ENCODE measurements around the gene CCL24. TPM values are rescaled to one million over a fixed set of nuclear protein-coding genes. Genes with fewer than 3 reads are reported as not detected.
"Not testable (repeated sequence)": the region's sequence is repeated elsewhere in the genome, so short reads cannot be mapped to it uniquely, and the experiment has no call there.

CCL24 gene
- total RNA-seq, 1 donor from 2014 or later: not detected

DNA sequence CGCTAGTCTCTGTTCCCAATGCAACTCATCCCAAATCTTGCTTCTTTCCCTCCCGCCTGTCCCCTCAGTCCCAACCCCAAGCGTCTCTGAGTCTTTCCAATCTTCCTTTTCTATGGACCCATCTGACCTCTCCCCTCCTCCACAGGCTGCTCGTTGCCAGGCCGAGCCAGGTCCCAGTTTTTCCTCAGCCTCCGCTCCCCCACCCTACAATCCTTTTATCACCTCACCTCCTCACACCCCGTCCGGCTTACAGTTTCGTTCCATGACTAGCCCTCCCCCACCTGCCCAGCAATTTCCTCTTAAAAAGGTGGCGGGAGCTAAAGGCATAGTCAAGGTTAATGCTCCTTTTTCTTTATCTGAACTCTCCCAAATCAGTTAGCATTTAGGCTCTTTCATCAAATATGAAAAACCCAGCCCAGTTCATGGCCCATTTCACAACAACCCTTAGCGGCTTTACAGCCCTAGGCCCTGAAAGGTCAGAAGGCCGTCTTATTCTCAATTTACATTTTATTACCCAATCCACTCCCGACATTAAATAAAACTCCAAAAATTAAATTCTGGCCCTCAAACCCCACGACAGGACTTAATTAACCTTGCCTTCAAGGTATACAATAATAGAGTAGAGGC, 32.8 kb downstream of the CCL24 start:
- not testable (repeated sequence) for DNase-seq (ENCODE audit: low read depth)

DNA sequence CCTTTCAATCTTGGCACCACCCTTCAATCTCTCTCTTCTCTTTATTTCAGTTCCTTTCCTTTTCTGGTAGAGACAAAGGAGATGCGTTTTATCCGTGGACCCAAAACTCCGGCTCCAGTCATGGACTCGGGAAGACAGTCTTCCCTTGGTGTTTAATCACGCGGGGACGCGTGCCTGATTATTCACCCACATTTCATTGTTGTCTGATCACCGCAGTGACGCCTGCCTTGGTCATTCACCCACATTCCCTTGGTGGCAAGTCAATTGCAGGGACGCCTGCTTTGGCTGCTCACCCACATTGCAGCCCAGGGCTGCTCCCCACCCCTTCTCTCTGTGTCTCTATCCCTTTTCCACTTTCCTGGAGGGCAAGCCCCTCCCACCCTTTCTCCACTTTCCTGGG, 34.1 kb downstream of the CCL24 start:
- peak; percentile 6 for DNase-seq (ENCODE audit: low read depth)

DNA sequence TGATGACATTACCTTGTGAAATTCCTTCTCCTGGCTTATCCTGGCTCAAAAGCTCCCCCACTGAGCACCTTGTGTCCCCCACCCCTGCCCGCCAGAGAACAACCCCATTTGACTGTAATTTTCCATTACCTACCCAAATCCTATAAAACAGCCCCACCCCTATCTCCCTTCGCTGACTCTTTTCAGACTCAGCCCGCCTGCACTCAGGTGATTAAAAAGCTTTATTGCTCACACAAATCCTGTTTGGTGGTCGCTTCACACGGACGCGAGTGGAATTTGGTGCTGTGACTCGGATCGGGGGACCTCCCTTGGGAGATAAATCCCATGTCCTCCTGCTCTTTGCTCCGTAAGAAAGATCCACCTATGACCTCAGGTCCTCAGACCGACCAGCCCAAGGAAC, 34.6 kb downstream of the CCL24 start:
- not testable (repeated sequence) for DNase-seq (ENCODE audit: low read depth)

DNA sequence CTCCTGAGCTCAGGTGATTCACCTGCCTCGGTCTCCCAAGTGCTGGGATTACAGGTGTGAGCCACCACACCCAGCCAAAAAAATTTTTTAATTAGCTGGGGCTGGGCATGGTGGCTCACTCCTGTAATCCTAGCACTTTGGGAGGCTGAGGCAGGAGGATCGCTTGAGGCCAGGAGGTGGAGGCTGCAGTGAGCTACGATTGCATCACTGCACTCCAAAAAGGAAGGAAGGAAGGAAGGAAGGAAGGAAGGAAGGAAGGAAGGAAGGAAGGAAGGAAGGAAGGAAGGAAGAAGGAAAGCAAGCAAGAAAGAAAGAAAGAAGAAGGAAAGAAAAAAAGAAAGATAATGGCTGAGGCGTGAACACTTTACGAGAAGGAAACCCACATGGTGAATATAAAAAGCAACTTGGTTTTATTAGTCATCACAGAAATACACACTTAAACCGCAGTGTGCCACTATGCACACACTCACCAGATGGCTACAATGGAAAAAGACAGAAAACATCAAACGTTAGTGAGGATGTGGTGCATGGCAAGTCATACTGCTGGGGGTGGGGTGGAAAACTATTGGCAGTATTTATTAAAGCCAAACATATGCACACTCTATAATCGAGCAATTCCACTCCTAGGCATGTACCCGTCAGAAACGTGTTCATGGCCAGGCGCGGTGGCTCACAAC, 37.2 kb downstream of the CCL24 start:
- peak; percentile 42 for DNase-seq (ENCODE audit: low read depth)

DNA sequence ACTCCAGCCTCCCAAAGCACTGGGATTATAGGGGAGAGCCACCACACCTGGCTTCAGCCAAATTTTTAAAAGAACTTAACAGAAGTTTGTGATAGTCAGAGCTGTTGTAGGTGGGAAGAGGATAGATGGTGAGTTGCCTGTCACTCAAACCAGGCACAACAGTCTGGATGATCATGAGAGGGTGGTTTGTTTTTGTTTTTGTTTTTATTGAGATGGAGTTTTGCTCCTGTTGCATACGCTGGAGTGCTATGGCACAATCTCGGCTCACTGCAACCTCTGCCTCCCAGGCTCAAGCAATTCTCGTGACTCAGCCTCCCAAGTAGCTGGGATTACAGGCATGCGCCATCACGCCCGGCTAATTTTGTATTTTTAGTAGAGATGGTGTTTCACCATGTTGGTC, 39.6 kb downstream of the CCL24 start:
- DNase-seq (ENCODE audit: low read depth): not testable (repeated sequence)

DNA sequence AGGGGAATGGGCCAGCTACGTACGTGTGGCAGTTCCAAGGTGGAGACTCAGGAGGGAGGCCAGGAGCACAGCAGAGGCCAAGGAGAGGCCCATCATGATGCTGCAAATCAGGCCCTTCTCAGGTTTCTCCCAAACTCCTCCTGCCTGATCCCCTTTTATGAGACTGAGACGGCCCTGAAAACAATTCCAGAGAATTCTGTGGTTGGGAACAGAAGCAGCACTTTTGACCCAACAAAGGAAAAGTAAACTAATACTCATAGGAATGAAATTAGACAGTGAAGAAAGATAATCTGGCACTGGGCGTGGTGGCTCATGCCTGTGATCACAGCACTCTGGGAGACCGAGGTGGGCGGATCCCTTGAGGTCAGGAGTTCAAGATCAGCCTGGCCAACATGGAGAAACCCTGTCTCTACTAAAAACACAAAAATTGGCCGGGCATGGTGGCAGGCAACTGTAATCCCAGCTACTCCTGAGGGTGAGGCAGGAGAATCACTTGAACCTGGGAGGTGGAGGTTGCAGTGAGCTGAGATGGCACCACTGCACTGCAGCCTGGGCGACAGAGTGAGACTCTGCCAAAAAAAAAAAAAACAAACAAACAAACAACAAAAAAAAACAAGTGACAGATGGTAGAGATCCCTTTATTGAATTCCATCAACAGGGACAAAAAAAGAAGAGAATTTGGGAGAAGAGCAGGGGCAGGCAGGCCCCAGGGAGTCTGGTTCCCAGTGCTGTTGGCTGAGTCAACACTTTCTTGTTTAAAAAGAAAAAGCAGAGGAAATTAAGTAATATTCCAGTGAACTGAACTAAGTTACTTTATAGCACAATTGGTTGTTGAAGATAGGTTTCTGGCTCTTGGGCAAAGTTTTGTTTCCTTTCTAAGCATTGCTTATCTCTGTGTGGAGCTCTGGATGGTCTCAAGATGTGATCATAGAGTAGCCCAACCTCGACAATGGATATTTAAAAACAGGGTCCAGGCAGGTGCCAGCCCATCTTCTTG, 41.2 kb downstream of the CCL24 start, which contains the start of gene CCL26:
CCL26 (minus strand) TSS at position 131 of the 997 bp plus-strand sequence; CDS start at position 96, 35 bp downstream.
- DNase-seq (ENCODE audit: low read depth): peak; percentile 42

DNA sequence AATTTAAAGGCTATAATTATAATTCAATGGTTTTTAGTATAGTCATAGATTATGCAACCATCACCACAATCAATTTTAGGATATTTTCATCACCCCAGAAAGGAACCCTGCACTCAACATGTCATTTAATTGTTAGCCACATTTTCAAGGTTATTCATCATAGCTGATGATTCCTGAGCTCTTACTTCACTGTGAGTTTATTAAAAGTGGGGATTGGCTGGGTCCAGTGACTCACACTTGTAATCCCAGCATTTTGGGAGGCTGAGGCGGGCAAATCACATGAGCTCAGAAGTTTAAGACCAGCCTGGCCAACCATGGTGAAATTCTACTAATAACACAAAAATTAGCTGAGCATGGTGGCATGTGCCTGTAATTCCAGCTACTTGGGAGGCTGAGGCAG, 42.4 kb downstream of the CCL24 start:
- no peak for DNase-seq (ENCODE audit: low read depth)

DNA sequence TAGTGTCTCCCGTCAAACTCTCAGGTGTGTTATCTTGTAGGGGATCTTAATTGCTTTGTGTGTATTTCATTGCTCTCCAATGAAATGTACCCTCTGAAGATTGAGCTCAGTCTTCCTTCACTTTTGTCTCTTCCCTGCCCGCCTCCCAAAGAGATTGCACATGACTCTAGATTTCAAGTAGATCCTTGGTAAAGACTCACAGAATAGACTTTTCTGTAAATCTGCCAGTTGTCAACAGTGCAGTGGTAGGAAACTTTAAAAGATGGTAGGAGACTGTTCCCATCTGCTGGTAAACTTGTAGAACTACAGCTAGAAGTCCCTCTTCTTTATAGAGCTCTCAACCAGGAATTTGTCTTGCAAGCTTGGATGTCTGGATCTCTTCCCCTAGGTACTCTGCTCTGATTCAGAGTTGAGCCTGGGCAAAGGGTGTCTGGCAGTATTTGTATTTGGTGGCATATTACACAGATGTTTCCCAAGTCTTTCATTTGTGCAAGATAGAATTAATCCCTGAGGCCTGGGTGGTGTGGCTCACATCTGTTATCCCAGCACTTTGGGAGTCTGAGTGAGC, 51.2 kb downstream of the CCL24 start:
- peak; percentile 75 for DNase-seq (ENCODE audit: low read depth)

DNA sequence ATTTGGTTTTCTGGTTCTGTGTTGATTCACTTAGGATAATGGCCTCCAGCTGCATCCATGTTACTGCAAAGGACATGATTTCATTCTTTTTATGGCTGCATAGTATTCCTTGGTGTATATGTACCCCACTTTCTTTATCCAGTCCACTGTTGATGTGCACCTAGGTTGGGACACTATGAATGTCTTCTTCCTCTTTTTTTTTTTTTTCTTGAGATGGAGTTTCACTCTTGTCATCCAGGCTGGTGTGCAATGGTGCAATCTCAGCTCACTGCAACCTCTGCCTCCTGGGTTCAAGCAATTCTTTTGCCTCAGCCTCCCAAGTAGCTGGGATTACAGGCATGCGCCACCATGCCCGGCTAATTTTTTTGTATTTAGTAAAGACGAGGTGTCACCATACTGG, 51.8 kb downstream of the CCL24 start:
- not testable (repeated sequence) for DNase-seq (ENCODE audit: low read depth)

Other genes starting within 250 kb of the CCL24 start
- 10.1 and 22.0 TPM in 2 replicates for gene HIP1, start 74.9 kb downstream of the CCL24 start, total RNA-seq
- gene CCL26, start 41.6 kb downstream of the CCL24 start, total RNA-seq: not detected in 2 replicates
- 16.0 and 31.3 TPM in 2 replicates for gene RHBDD2, start 65.2 kb upstream of the CCL24 start, total RNA-seq
- 54.0 and 82.1 TPM in 2 replicates for gene POR, start 101.3 kb upstream of the CCL24 start, total RNA-seq
- 17.9 and 19.2 TPM in 2 replicates for gene TMEM120A, start 180.8 kb upstream of the CCL24 start, total RNA-seq
- gene STYXL1, start 234.2 kb upstream of the CCL24 start, total RNA-seq: 51.4 and 102 TPM in 2 replicates
- 29.5 and 80.6 TPM in 2 replicates for gene MDH2, start 234.3 kb upstream of the CCL24 start, total RNA-seq